HCT116 (cell line): ENCODE results near the gene TPBGL. TPM values are rescaled to one million over a fixed set of nuclear protein-coding genes. Genes with fewer than 3 reads are reported as not detected.
"Not testable (repeated sequence)": the region's sequence is repeated elsewhere in the genome, so short reads cannot be mapped to it uniquely, and the experiment has no call there.

Experiments used
- ATAC-seq: fragments of 200-7000 bp; cut with Tn5 transposase; 2 replicates; pipeline ENCODE4 v1.9.1; 2020; ENCODE audit warnings: mild to moderate bottlenecking, moderate library complexity
- BruUV-seq: library from RNA; stranded (reverse); fragments of 400-500 nt; replicated peaks from 2 replicates; lab custom pipeline; 2021; lab: Mats Ljungman, UMichigan
- CTCF ChIA-PET: fragments of 300-600 bp; sonication (Branson Sonifier 250); formaldehyde crosslinking; loops from one replicate; lab custom pipeline; 2021; ENCODE audit warnings: antibody characterized with exemption; lab: Charles Lee
- POLR2A ChIA-PET: fragments of 300-600, 350-600 bp; sonication (Branson Sonifier 250); formaldehyde crosslinking; loops from one replicate; lab custom pipeline; 2021; ENCODE audit warnings: antibody characterized with exemption; lab: Charles Lee
- RAD21 ChIA-PET, 2 experiments: fragments of 300-600 bp; sonication (Branson Sonifier 250); formaldehyde crosslinking; loops; one replicate each; lab custom pipeline; 2023; ENCODE audit warnings: low total read pairs in 2 of 2; ENCODE audit not compliant: uncharacterized antibody in 2 of 2, unreplicated experiment in 2 of 2, low non-redundant PET in 1 of 2; lab: Charles Lee
- DNase-seq: peaks from one replicate; pipeline ENCODE4 v3.0.0-alpha.2; 2010; ENCODE audit warnings: low read depth, low spot score
- H2AFZ ChIP-seq: fragments of 200-600 bp; shearing (Covaris generic), sonication (generic); 2 replicates; pipeline ENCODE4 v1.6.1; 2017; ENCODE audit warnings: low read depth, mixed run types, mixed read lengths, antibody characterized with exemption, low read length; ENCODE audit not compliant: poor library complexity, severe bottlenecking
- H3K27ac ChIP-seq: 2 replicates; pipeline ENCODE4 v1.5.1; 2012; ENCODE audit warnings: low read depth, low read length
- H3K27me3 ChIP-seq: fragments of 200-600 bp; sonication (generic); 2 replicates; pipeline ENCODE4 v1.6.1; 2016; ENCODE audit warnings: mixed run types, low read length, mixed read lengths; ENCODE audit not compliant: insufficient read depth
- H3K36me3 ChIP-seq, 2 experiments: fragments of 200-500 bp in 1 of 2; fragments of 200-600 bp in 1 of 2; sonication (Bioruptor generic) in 1 of 2; sonication (generic) in 1 of 2; 2 replicates each; pipeline versions ENCODE4 v1.5.1 to v1.6.1; 2014 to 2016; ENCODE audit warnings: low read length in 2 of 2, inconsistent platforms in 1 of 2, mixed read lengths in 1 of 2, mixed run types in 1 of 2; ENCODE audit not compliant: insufficient read depth in 2 of 2, control insufficient read depth in 1 of 2
- H3K4me1 ChIP-seq, 2 experiments: fragments of 200-600 bp in 1 of 2; sonication (generic) in 1 of 2; 2 replicates each; pipeline versions ENCODE4 v1.5.1 to v1.6.1; 2012 to 2017; ENCODE audit warnings: low read length in 2 of 2, inconsistent platforms in 1 of 2, mild to moderate bottlenecking in 1 of 2, mixed read lengths in 1 of 2, mixed run types in 1 of 2, moderate library complexity in 1 of 2; ENCODE audit not compliant: insufficient read depth in 2 of 2, control insufficient read depth in 1 of 2
- H3K4me2 ChIP-seq: fragments of 200-600 bp; sonication (generic); 2 replicates; pipeline ENCODE4 v1.6.1; 2017; ENCODE audit warnings: mixed run types, low read length, mixed read lengths
- H3K4me3 ChIP-seq, 2 experiments: fragments of 200-600 bp in 1 of 2; sonication (generic) in 1 of 2; replicated peaks in 1 of 2; 2 replicates each; pipeline ENCODE4 v1.5.1; 2011 to 2016; ENCODE audit warnings: low read length in 2 of 2, control low read depth in 1 of 2, low read depth in 1 of 2, mild to moderate bottlenecking in 1 of 2, mixed read lengths in 1 of 2, mixed run types in 1 of 2
- H3K79me2 ChIP-seq: fragments of 200-600 bp; sonication (generic); 2 replicates; pipeline ENCODE4 v1.6.1; 2017; ENCODE audit warnings: mild to moderate bottlenecking, mixed run types, low read length, moderate library complexity, mixed read lengths; ENCODE audit not compliant: insufficient read depth
- H3K9ac ChIP-seq: fragments of 200-600 bp; sonication (generic); 2 replicates; pipeline ENCODE4 v1.6.1; 2016; ENCODE audit warnings: low read length, mixed read lengths
- H3K9me2 ChIP-seq: fragments of 200-600 bp; sonication (generic), shearing (Covaris generic); 2 replicates; pipeline ENCODE4 v1.6.1; 2017; ENCODE audit warnings: mixed run types, mild to moderate bottlenecking, moderate library complexity; ENCODE audit not compliant: insufficient read depth
- H3K9me3 ChIP-seq, 2 experiments: fragments of 200-500 bp in 1 of 2; fragments of 200-600 bp in 1 of 2; sonication (Bioruptor generic) in 1 of 2; sonication (generic) in 1 of 2; 2 replicates each; pipeline ENCODE4 v1.6.1; 2014 to 2017; ENCODE audit warnings: low read length in 2 of 2, mixed read lengths in 2 of 2, inconsistent platforms in 1 of 2, low read depth in 1 of 2, mild to moderate bottlenecking in 1 of 2, mixed run types in 1 of 2, moderate library complexity in 1 of 2; ENCODE audit not compliant: control insufficient read depth in 1 of 2, insufficient read depth in 1 of 2
- H4K20me1 ChIP-seq: fragments of 200-600 bp; sonication (generic), shearing (Covaris generic); 2 replicates; pipeline ENCODE4 v1.6.1; 2017; ENCODE audit warnings: mixed run types, mild to moderate bottlenecking, moderate library complexity; ENCODE audit not compliant: insufficient read depth
- CEBPB ChIP-seq: IDR thresholded peaks from 2 replicates; pipeline ENCODE4 v1.6.1; 2012; ENCODE audit warnings: low read depth
- CTCF ChIP-seq, 3 experiments: fragments of 200-600 bp in 1 of 3; sonication (generic) in 1 of 3; IDR thresholded peaks in 2 of 3; conservative IDR thresholded peaks in 1 of 3; 2 replicates each; pipeline ENCODE4 v1.5.1; 2012 to 2017; ENCODE audit warnings: low read depth in 2 of 3, low read length in 2 of 3, antibody characterized with exemption in 1 of 3, borderline replicate concordance in 1 of 3, control low read depth in 1 of 3, mild to moderate bottlenecking in 1 of 3, mixed read lengths in 1 of 3, mixed run types in 1 of 3, moderate library complexity in 1 of 3; ENCODE audit not compliant: insufficient read depth in 1 of 3
- FOSL1 ChIP-seq: IDR thresholded peaks from 2 replicates; pipeline ENCODE4 v1.6.1; 2012; ENCODE audit warnings: low read depth
- JUND ChIP-seq: IDR thresholded peaks from 2 replicates; pipeline ENCODE4 v1.6.1; 2012
- POLR2A ChIP-seq: IDR thresholded peaks from 2 replicates; pipeline ENCODE4 v1.7.0; 2011; ENCODE audit warnings: borderline replicate concordance; ENCODE audit not compliant: insufficient read depth, insufficient read length; ENCODE audit errors: extremely low read depth
- RAD21 ChIP-seq: IDR thresholded peaks from 2 replicates; pipeline ENCODE4 v1.6.1; 2012; ENCODE audit warnings: low read depth, mild to moderate bottlenecking
- SIN3A ChIP-seq: IDR thresholded peaks from 2 replicates; pipeline ENCODE4 v1.6.1; 2012; ENCODE audit warnings: low read depth
- SRF ChIP-seq: IDR thresholded peaks from 2 replicates; pipeline ENCODE4 v1.6.1; 2012; ENCODE audit warnings: low read depth
- ZBTB33 ChIP-seq: IDR thresholded peaks from 2 replicates; pipeline ENCODE4 v1.6.1; 2011; ENCODE audit warnings: mild to moderate bottlenecking, low read length, moderate library complexity; ENCODE audit not compliant: insufficient replicate concordance; ENCODE audit errors: extremely low read depth
- ZNF274 ChIP-seq: fragments of 200-500 bp; sonication (Bioruptor generic); IDR thresholded peaks from 2 replicates; pipeline ENCODE4 v1.6.1; 2014; ENCODE audit warnings: mild to moderate bottlenecking, low read depth, low read length, inconsistent platforms
- intact Hi-C: fragments of 100-400 bp; cut with micrococcal nuclease; formaldehyde crosslinking; loops from 2 replicates; pipeline ENCODE4 v1.10.0; 2022
- total RNA-seq: library from RNA; stranded (reverse); gene quantifications from one replicate; pipeline ENCODE4 v1.2.1, GENCODE V29; 2021; ENCODE audit not compliant: unreplicated experiment
- TF ChIP-seq, protein P1 (sequence below): IDR thresholded peaks from 2 replicates; pipeline ENCODE4 v1.6.1; 2012
- TF ChIP-seq, protein P2 (sequence below): IDR thresholded peaks from 2 replicates; pipeline ENCODE4 v1.6.1; 2012; ENCODE audit warnings: low read depth

The TPBGL gene
- total RNA-seq, 1 experiment from 2014 or later, result 0.12 TPM

DNA sequence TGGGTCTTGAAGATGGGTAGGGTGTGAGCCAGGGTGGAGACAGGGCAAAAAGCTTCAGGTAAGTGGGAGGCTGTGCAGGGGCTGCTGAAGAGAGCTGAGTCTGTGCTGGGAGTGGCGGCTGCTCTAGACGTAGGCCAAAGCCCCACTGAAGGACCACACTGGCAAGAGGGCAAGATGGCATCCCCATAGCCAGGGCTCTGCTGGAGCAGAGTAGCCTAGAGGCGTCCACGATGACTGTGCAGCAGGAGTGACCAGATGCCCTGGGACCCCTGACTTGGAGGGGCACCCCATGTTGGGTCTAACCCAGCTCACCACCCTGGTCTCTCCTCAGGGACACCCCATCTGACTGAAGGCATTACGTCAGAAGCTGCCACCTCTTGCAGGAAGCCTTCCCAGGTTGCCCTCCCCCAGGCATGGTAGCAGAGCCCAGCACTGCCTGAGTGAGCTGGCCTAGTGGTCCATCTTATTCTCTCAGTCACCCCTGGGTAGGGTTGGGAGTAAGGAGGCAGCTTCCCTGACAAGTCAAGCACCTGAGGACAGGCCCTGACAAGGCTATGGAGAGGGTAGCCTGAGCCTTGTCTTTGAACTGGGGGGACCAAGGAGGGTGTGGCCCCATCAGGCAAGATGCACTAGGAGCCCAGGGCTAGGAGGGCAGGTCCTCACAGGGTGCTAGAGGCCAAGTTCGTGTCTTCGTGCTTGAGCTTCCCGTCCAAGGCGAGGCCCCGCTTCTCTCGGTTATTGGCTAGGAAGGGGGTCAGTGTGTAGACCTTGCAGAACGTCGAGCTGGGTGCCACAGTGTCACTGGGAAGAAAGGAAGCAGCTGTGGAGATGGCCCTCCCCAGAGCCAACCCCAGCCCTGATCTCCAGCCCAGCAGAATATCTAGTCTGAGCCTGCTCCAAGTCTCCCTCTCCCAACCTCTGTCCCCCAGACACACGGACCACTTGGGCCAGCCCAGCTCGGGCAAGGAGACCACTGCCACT is 33.1 kb downstream of the TPBGL start:
- no peaks in the 10 kb centered on the region for H3K9me3 ChIP-seq
- no peak overlapping the region for H3K9ac ChIP-seq
- H3K9me2 ChIP-seq, result no peaks in the 10 kb centered on the region
- BruUV-seq, result no TSS peak
- no peaks in the 10 kb centered on the region for H3K27me3 ChIP-seq
- H3K4me1 ChIP-seq, result no peaks in the 10 kb centered on the region
- no peak overlapping the region for H3K4me3 ChIP-seq
- no peak overlapping the region for H3K4me2 ChIP-seq
- CTCF ChIA-PET, result no interaction called here
- H3K79me2 ChIP-seq, result no peaks in the 10 kb centered on the region
- RAD21 ChIA-PET, result no interaction called here
- intact Hi-C loops, result no loop called here
- TF ChIP-seq ZNF274 (no peak), ZBTB33 (no peak), POLR2A (no peak), SRF (no peak), FOSL1 (no peak), JUND (no peak), CEBPB (no peak), CTCF (IDR thresholded peaks at IDR 0.05 in 2 of 3, conservative IDR thresholded peaks at IDR 0.05 in 1 of 3; ENCODE audit: borderline replicate concordance in 1 of 3, insufficient read depth in 1 of 3, low read depth in 2 of 3, low read length in 2 of 3) (no peak), RAD21 (no peak), SIN3A (no peak)
- TF ChIP-seq, protein P1, sequence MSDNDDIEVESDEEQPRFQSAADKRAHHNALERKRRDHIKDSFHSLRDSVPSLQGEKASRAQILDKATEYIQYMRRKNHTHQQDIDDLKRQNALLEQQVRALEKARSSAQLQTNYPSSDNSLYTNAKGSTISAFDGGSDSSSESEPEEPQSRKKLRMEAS, result no peak
- TF ChIP-seq, protein P2, sequence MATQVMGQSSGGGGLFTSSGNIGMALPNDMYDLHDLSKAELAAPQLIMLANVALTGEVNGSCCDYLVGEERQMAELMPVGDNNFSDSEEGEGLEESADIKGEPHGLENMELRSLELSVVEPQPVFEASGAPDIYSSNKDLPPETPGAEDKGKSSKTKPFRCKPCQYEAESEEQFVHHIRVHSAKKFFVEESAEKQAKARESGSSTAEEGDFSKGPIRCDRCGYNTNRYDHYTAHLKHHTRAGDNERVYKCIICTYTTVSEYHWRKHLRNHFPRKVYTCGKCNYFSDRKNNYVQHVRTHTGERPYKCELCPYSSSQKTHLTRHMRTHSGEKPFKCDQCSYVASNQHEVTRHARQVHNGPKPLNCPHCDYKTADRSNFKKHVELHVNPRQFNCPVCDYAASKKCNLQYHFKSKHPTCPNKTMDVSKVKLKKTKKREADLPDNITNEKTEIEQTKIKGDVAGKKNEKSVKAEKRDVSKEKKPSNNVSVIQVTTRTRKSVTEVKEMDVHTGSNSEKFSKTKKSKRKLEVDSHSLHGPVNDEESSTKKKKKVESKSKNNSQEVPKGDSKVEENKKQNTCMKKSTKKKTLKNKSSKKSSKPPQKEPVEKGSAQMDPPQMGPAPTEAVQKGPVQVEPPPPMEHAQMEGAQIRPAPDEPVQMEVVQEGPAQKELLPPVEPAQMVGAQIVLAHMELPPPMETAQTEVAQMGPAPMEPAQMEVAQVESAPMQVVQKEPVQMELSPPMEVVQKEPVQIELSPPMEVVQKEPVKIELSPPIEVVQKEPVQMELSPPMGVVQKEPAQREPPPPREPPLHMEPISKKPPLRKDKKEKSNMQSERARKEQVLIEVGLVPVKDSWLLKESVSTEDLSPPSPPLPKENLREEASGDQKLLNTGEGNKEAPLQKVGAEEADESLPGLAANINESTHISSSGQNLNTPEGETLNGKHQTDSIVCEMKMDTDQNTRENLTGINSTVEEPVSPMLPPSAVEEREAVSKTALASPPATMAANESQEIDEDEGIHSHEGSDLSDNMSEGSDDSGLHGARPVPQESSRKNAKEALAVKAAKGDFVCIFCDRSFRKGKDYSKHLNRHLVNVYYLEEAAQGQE, result no peak
- peaks cover 0 to 7% of the 10 kb centered on the region in 2 experiments; a peak in 2 of 4 replicates for H3K36me3 ChIP-seq
- DNase-seq (no peak), ATAC-seq (no peak)
- H2AFZ ChIP-seq, result no peak overlapping the region
- no peak overlapping the region for H3K27ac ChIP-seq
- POLR2A ChIA-PET, result no interaction called here
- no peaks in the 10 kb centered on the region for H4K20me1 ChIP-seq

GRCh38 chr11:75274716-75275115 is 34.1 kb downstream of the TPBGL start:
- H3K4me2 ChIP-seq, DNase-seq, CTCF ChIA-PET, BruUV-seq, RAD21 ChIA-PET, intact Hi-C loops, H3K27ac ChIP-seq, H3K4me1 ChIP-seq, H3K9ac ChIP-seq, H3K79me2 ChIP-seq, H3K27me3 ChIP-seq, H3K4me3 ChIP-seq, H3K9me3 ChIP-seq, H3K9me2 ChIP-seq, H2AFZ ChIP-seq, H3K36me3 ChIP-seq, H4K20me1 ChIP-seq, ATAC-seq, POLR2A ChIA-PET: not testable (repeated sequence)
